Tibial artery (tissue), 4 donors: ENCODE results near the gene DYRK1A.

Experiments
- DNase-seq, 2 donors: peaks; one replicate each; pipeline ENCODE4 v3.0.0-alpha.2; 2019
- H3K27ac ChIP-seq, 2 donors: fragments of 200-600 bp; sonication (generic) in 1 of 2; 1 replicate in 1 of 2; 2 replicates in 1 of 2; pipeline ENCODE4 v1.5.1; 2018 to 2019; ENCODE audit warnings: mild to moderate bottlenecking in 1 of 2
- H3K27me3 ChIP-seq, 2 donors: fragments of 200-600 bp; sonication (generic) in 1 of 2; one replicate each; pipeline versions ENCODE4 v1.5.1 to v1.6.0; 2016 to 2019
- H3K36me3 ChIP-seq, 3 donors: fragments of 200-600 bp; sonication (generic) in 2 of 3; one replicate each; pipeline ENCODE4 v1.5.1; 2016 to 2019; ENCODE audit warnings: mild to moderate bottlenecking in 2 of 3
- H3K4me1 ChIP-seq, 4 donors: fragments of 200-600 bp; sonication (generic) in 2 of 4; 1 replicate in 3 of 4; 2 replicates in 1 of 4; pipeline ENCODE4 v1.5.1; 2016 to 2019
- H3K4me3 ChIP-seq, 2 donors: fragments of 200-600 bp; sonication (generic) in 1 of 2; 1 replicate in 1 of 2; 2 replicates in 1 of 2; pipeline ENCODE4 v1.5.1; 2018 to 2019; ENCODE audit warnings: mild to moderate bottlenecking in 2 of 2
- H3K9me3 ChIP-seq, 3 donors: fragments of 200-600 bp; sonication (generic) in 1 of 3; one replicate each; pipeline ENCODE4 v1.5.1; 2016 to 2019
- CTCF ChIP-seq, 2 experiments: fragments of 200-600 bp in 1 of 2; fragments of 450-650 bp in 1 of 2; IDR thresholded peaks; one replicate each; pipeline ENCODE4 v1.5.1; 2017 to 2019; ENCODE audit warnings: antibody characterized with exemption in 2 of 2, mild to moderate bottlenecking in 1 of 2, moderate library complexity in 1 of 2
- intact Hi-C: fragments of 100-400 bp; cut with DNase I; formaldehyde crosslinking; loops from one replicate; pipeline ENCODE4 v1.15.0; 2023; ENCODE audit warnings: low total_unique reads

DYRK1A gene

GRCh38 chr21:37564341-37564923, 197.9 kb downstream of the DYRK1A start:
- peak; percentile 79 to 93 for DNase-seq
- Histone ChIP-seq H3K9me3 (no peaks in the 10 kb centered on the region), H3K36me3 (no peaks in the 10 kb centered on the region), H3K27me3 (no peaks in the 10 kb centered on the region), H3K27ac (peak overlapping the region; percentile 84 to 86), H3K4me1 (peaks cover 0 to 21% (median 16%) of the 10 kb centered on the region in 4 donors), H3K4me3 (peak overlapping the region; percentile 63 to 70)
- intact Hi-C loops = loop anchor here (5.0 to 10.0 kb wide), 2 partner anchors 197 to 1610 kb away; partner anchors contain the start of gene DYRK1A
- TF ChIP-seq CTCF (IDR thresholded peaks at IDR 0.05) = no peak

GRCh38 chr21:37564924-37565529, 198.5 kb downstream of the DYRK1A start:
- Histone ChIP-seq H3K4me1 (peaks cover 0 to 21% (median 16%) of the 10 kb centered on the region in 4 donors), H3K36me3 (no peaks in the 10 kb centered on the region), H3K27me3 (no peaks in the 10 kb centered on the region), H3K4me3 (peak overlapping the region; percentile 63 to 70), H3K27ac (peak overlapping the region; percentile 84 to 86), H3K9me3 (no peaks in the 10 kb centered on the region)
- intact Hi-C loops = loop anchor here (5.0 to 10.0 kb wide), 2 partner anchors 198 to 1610 kb away; partner anchors contain the start of gene DYRK1A
- DNase-seq = no peak
- TF ChIP-seq CTCF (IDR thresholded peaks at IDR 0.05) = no peak

GRCh38 chr21:37565530-37566223, 199.1 kb downstream of the DYRK1A start:
- DNase-seq = no peak
- intact Hi-C loops = loop anchor here (2.0 to 10.0 kb wide), 2 partner anchors 301 to 1609 kb away; no protein-coding TSS in a partner anchor
- peak overlapping the region; percentile 7 to 8 for H3K4me3 ChIP-seq

GRCh38 chr21:37566790-37567615, 200.4 kb downstream of the DYRK1A start:
- intact Hi-C loops = loop anchor here (2.0 to 10.0 kb wide), 2 partner anchors 302 to 1608 kb away; no protein-coding TSS in a partner anchor
- no peak for TF ChIP-seq CTCF (IDR thresholded peaks at IDR 0.05)

More at GRCh38 chr21:37565530-37566223, 199.1 kb downstream of the DYRK1A start:
- H3K27ac ChIP-seq = peak overlapping the region in 1 of 2 donors; percentile 86
- peaks cover 0 to 21% (median 16%) of the 10 kb centered on the region in 4 donors for H3K4me1 ChIP-seq
- no peaks in the 10 kb centered on the region for H3K9me3 ChIP-seq
- no peaks in the 10 kb centered on the region for H3K36me3 ChIP-seq
- TF ChIP-seq CTCF (IDR thresholded peaks at IDR 0.05) = no peak
- H3K27me3 ChIP-seq = no peaks in the 10 kb centered on the region

GRCh38 chr21:37568415-37568814, 201.8 kb downstream of the DYRK1A start:
- Histone ChIP-seq H3K36me3 (no peaks in the 10 kb centered on the region), H3K4me3 (no peak overlapping the region), H3K27me3 (no peaks in the 10 kb centered on the region), H3K27ac (no peak overlapping the region), H3K9me3 (no peaks in the 10 kb centered on the region), H3K4me1 (peaks cover 0 to 15% (median 10%) of the 10 kb centered on the region in 4 donors)
- no peak for TF ChIP-seq CTCF (IDR thresholded peaks at IDR 0.05)
- DNase-seq = no peak
- intact Hi-C loops = loop anchor here (10.0 kb wide), 1 partner anchor 1606 kb away; no protein-coding TSS in a partner anchor

More at GRCh38 chr21:37566790-37567615, 200.4 kb downstream of the DYRK1A start:
- Histone ChIP-seq H3K36me3 (no peaks in the 10 kb centered on the region), H3K27ac (no peak overlapping the region), H3K9me3 (no peaks in the 10 kb centered on the region), H3K27me3 (no peaks in the 10 kb centered on the region), H3K4me1 (peaks cover 0 to 21% (median 16%) of the 10 kb centered on the region in 4 donors), H3K4me3 (no peak overlapping the region)
- no peak for DNase-seq
